Measurements from ENCODE around the gene NKAIN2. TPM values are rescaled to one million over a fixed set of nuclear protein-coding genes. Genes with fewer than 3 reads are reported as not detected.

Gene NKAIN2
- total and polyA plus RNA-seq, 2 donors (not counting 3 experiments of a cell fraction or from before 2014, with no cell fraction given): 0.03 TPM; not detected in 1

- intact Hi-C loops (cut with micrococcal nuclease) (no loop called here), dilution Hi-C loops (cut with MboI; ENCODE audit: extremely low pct_ligation_motif_present, low sequenced_read_pairs) (no loop called here)
- POLR2A ChIA-PET: no interaction called here
- CTCF ChIA-PET: no interaction called here
- H3K4me3 ChIP-seq (replicated peaks in 1 of 3; ENCODE audit: insufficient read depth in 1 of 3, low read depth in 1 of 3, low read length in 3 of 3): no peak overlapping the region
- no TSS peak for BruUV-seq (replicated peaks)
- FAIRE-seq: no peak
- H2AFZ ChIP-seq (ENCODE audit: low read depth, low read length): no peak overlapping the region
- no peaks in the 10 kb centered on the region for H3K27me3 ChIP-seq (ENCODE audit: control insufficient read depth in 2 of 2, insufficient read depth in 2 of 2, low read length in 2 of 2)
- H3K27ac ChIP-seq (ENCODE audit: insufficient read depth, low read depth, low read length): no peak overlapping the region
- no peaks in the 10 kb centered on the region for H3K79me2 ChIP-seq (ENCODE audit: control insufficient read depth, insufficient read depth, low read length)
- H3K36me3 ChIP-seq (ENCODE audit: control insufficient read depth in 2 of 2, extremely low read depth in 1 of 2, insufficient read depth in 2 of 2, low read length in 2 of 2): no peaks in the 10 kb centered on the region
- H3K9ac ChIP-seq (replicated peaks; ENCODE audit: extremely low read depth, insufficient read depth, low read length): no peak overlapping the region
- TF ChIP-seq POLR2AphosphoS5 (IDR thresholded peaks at IDR 0.05; ENCODE audit: insufficient read depth, low read depth, low read length) (no peak), JUN (IDR thresholded peaks at IDR 0.05; ENCODE audit: borderline replicate concordance, insufficient read depth, insufficient read length, low read depth) (no peak), CTCF (IDR thresholded peaks at IDR 0.05; ENCODE audit: extremely low read depth in 1 of 2, insufficient read depth in 1 of 2, low read depth in 1 of 2, low read length in 2 of 2) (no peak)
- H4K20me1 ChIP-seq (replicated peaks; ENCODE audit: control insufficient read depth, extremely low read depth, insufficient read depth, low read length): no peaks in the 10 kb centered on the region
- no peaks in the 10 kb centered on the region for H3K4me1 ChIP-seq (ENCODE audit: control insufficient read depth, extremely low read depth, insufficient read depth, low read length)
- no peaks in the 10 kb centered on the region for H3K9me3 ChIP-seq (replicated peaks; ENCODE audit: control insufficient read depth, insufficient read depth, low read length)
- no peak overlapping the region for H3K4me2 ChIP-seq (ENCODE audit: insufficient read depth, low read length)
- no peak for DNase-seq (ENCODE audit: low read depth, low spot score)
- H3K9me1 ChIP-seq (replicated peaks; ENCODE audit: control insufficient read depth, extremely low read depth, insufficient read depth, low read length): no peaks in the 10 kb centered on the region
Observed at GRCh38 chr6:124203812-124204167, 400.1 kb downstream of the NKAIN2 start.

GRCh38 chr6:124205921-124206320 is 402.3 kb downstream of the NKAIN2 start:
- H3K9ac ChIP-seq (replicated peaks; ENCODE audit: extremely low read depth, insufficient read depth, low read length): no peak overlapping the region
- no peaks in the 10 kb centered on the region for H3K79me2 ChIP-seq (ENCODE audit: control insufficient read depth, insufficient read depth, low read length)
- H3K27ac ChIP-seq (ENCODE audit: insufficient read depth, low read depth, low read length): no peak overlapping the region
- H3K4me3 ChIP-seq (replicated peaks in 1 of 3; ENCODE audit: insufficient read depth in 1 of 3, low read depth in 1 of 3, low read length in 3 of 3): no peak overlapping the region
- H3K9me3 ChIP-seq (replicated peaks; ENCODE audit: control insufficient read depth, insufficient read depth, low read length): no peaks in the 10 kb centered on the region
- H2AFZ ChIP-seq (ENCODE audit: low read depth, low read length): no peak overlapping the region
- no peaks in the 10 kb centered on the region for H3K4me1 ChIP-seq (ENCODE audit: control insufficient read depth, extremely low read depth, insufficient read depth, low read length)
- no peak for TF ChIP-seq MYC (IDR thresholded peaks at IDR 0.05; ENCODE audit: low read depth, low read length)
- TF ChIP-seq MAX (IDR thresholded peaks at IDR 0.05; ENCODE audit: insufficient read depth, insufficient read length): no peak
- no peak for TF ChIP-seq GATA2 (IDR thresholded peaks at IDR 0.05; ENCODE audit: insufficient read depth, insufficient read length, low read depth, low read length)
- no peak for TF ChIP-seq FOS (IDR thresholded peaks at IDR 0.05; ENCODE audit: borderline replicate concordance, insufficient read depth, low read length)
- no peak for TF ChIP-seq POLR2AphosphoS5 (IDR thresholded peaks at IDR 0.05; ENCODE audit: insufficient read depth, low read depth, low read length)
- no peak for TF ChIP-seq CTCF (IDR thresholded peaks at IDR 0.05; ENCODE audit: extremely low read depth in 1 of 2, insufficient read depth in 1 of 2, low read depth in 1 of 2, low read length in 2 of 2)
- no peak for TF ChIP-seq JUN (IDR thresholded peaks at IDR 0.05; ENCODE audit: borderline replicate concordance, insufficient read depth, insufficient read length, low read depth)
- TF ChIP-seq EZH2 (IDR thresholded peaks at IDR 0.05; ENCODE audit: borderline replicate concordance, low read depth, low read length, severe bottlenecking): no peak
- TF ChIP-seq POLR2A (IDR thresholded peaks at IDR 0.05; ENCODE audit: low read depth, low read length): no peak
- dilution Hi-C loops (cut with MboI; ENCODE audit: extremely low pct_ligation_motif_present, low sequenced_read_pairs): no loop called here
- BruUV-seq (replicated peaks): no TSS peak
- intact Hi-C loops (cut with micrococcal nuclease): no loop called here
- H3K4me2 ChIP-seq (ENCODE audit: insufficient read depth, low read length): no peak overlapping the region
- no peak for FAIRE-seq
- H3K36me3 ChIP-seq (ENCODE audit: control insufficient read depth in 2 of 2, extremely low read depth in 1 of 2, insufficient read depth in 2 of 2, low read length in 2 of 2): no peaks in the 10 kb centered on the region
- no peaks in the 10 kb centered on the region for H3K9me1 ChIP-seq (replicated peaks; ENCODE audit: control insufficient read depth, extremely low read depth, insufficient read depth, low read length)
- no peaks in the 10 kb centered on the region for H4K20me1 ChIP-seq (replicated peaks; ENCODE audit: control insufficient read depth, extremely low read depth, insufficient read depth, low read length)
- CTCF ChIA-PET: no interaction called here
- no peak for DNase-seq (ENCODE audit: low read depth, low spot score)
- POLR2A ChIA-PET: no interaction called here
- no peaks in the 10 kb centered on the region for H3K27me3 ChIP-seq (ENCODE audit: control insufficient read depth in 2 of 2, insufficient read depth in 2 of 2, low read length in 2 of 2)
